ENCODE data around the gene WNT1.

GRCh38 chr12:49028666-49029275 lies 50.6 kb downstream of the WNT1 start:
- TF ChIP-seq TEAD4 (IDR thresholded peaks at IDR 0.05): no peak
- no peak for TF ChIP-seq EP300 (IDR thresholded peaks at IDR 0.05; ENCODE audit: borderline replicate concordance)
- TF ChIP-seq FOXM1 (IDR thresholded peaks at IDR 0.05; ENCODE audit: borderline replicate concordance, low read depth): no peak
- TF ChIP-seq, protein P1, sequence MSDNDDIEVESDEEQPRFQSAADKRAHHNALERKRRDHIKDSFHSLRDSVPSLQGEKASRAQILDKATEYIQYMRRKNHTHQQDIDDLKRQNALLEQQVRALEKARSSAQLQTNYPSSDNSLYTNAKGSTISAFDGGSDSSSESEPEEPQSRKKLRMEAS (IDR thresholded peaks at IDR 0.05): no peak
- no peak for TF ChIP-seq CEBPB (IDR thresholded peaks at IDR 0.05)
- no peak for TF ChIP-seq TAF1 (IDR thresholded peaks at IDR 0.05; ENCODE audit: low read depth)
